HepG2 (cell line): ENCODE results near the gene DEFB121. TPM values are rescaled to one million over a fixed set of nuclear protein-coding genes. Genes with fewer than 3 reads are reported as not detected.

Experiments
- ATAC-seq: fragments of 200-7000 bp; cut with Tn5 transposase; 3 replicates; pipeline ENCODE4 v1.9.1; 2020; ENCODE audit warnings: mild to moderate bottlenecking, moderate library complexity
- BruUV-seq: library from RNA; stranded (reverse); fragments of 400-500 nt; replicated peaks from 2 replicates; lab custom pipeline; 2021; lab: Mats Ljungman, UMichigan
- CTCF ChIA-PET: fragments of 300-600 bp; formaldehyde crosslinking; extraction: SDS; loops from one replicate; lab custom pipeline; 2021; ENCODE audit warnings: low total read pairs, inconsistent platforms, low intra/inter-chr PET ratio; lab: Yijun Ruan, JAX
- POLR2A ChIA-PET: fragments of 350-600 bp; sonication (Branson Sonifier 250); formaldehyde crosslinking; loops from one replicate; lab custom pipeline; 2020; ENCODE audit warnings: antibody characterized with exemption, inconsistent platforms; lab: Yijun Ruan, JAX
- DNase-seq: peaks from one replicate; pipeline ENCODE4 v3.0.0-alpha.2; 2015; ENCODE audit warnings: low spot score
- FAIRE-seq: peaks from 3 replicates; lab custom pipeline; 2011; peaks lifted over from hg19 to GRCh38; lab: Jason Lieb, UNC
- H2AFZ ChIP-seq: one replicate; pipeline ENCODE4 v1.6.1; 2011; ENCODE audit warnings: low read length, inconsistent platforms
- H3K27ac ChIP-seq: fragments of 300-600 bp; 3 replicates; pipeline ENCODE4 v1.8.0; 2011; ENCODE audit warnings: mixed run types, mild to moderate bottlenecking, mixed read lengths, low read length, inconsistent platforms; ENCODE audit not compliant: insufficient read depth; ENCODE audit errors: extremely low read length
- H3K27me3 ChIP-seq, 2 experiments: fragments of 200-600 bp in 1 of 2; 2 replicates in 1 of 2; 3 replicates in 1 of 2; pipeline versions ENCODE4 v1.6.0 to v1.8.0; 2011; ENCODE audit warnings: low read length in 2 of 2, mild to moderate bottlenecking in 2 of 2, moderate library complexity in 2 of 2, inconsistent platforms in 1 of 2; ENCODE audit not compliant: insufficient read depth in 2 of 2, control insufficient read depth in 1 of 2
- H3K36me3 ChIP-seq, 2 experiments: fragments of 200-600 bp in 1 of 2; replicated peaks in 1 of 2; 2 replicates in 1 of 2; 3 replicates in 1 of 2; pipeline versions ENCODE4 v1.5.1 to v1.8.0; 2011; ENCODE audit warnings: low read length in 2 of 2, inconsistent platforms in 1 of 2; ENCODE audit not compliant: insufficient read depth in 2 of 2, control insufficient read depth in 1 of 2
- H3K4me1 ChIP-seq: 2 replicates; pipeline ENCODE4 v1.5.1; 2012; ENCODE audit warnings: low read length, inconsistent platforms; ENCODE audit not compliant: insufficient read depth
- H3K4me2 ChIP-seq: 2 replicates; pipeline ENCODE4 v1.6.0; 2011; ENCODE audit warnings: low read depth, low read length, inconsistent platforms
- H3K4me3 ChIP-seq, 3 experiments: fragments of 200-600 bp in 1 of 3; sonication (generic), shearing (Covaris generic) in 1 of 3; replicated peaks in 1 of 3; 2 replicates each; pipeline ENCODE4 v1.5.1; 2011 to 2016; ENCODE audit warnings: low read length in 3 of 3, inconsistent platforms in 2 of 3, low read depth in 2 of 3, mild to moderate bottlenecking in 2 of 3, control low read depth in 1 of 3, mixed read lengths in 1 of 3; ENCODE audit not compliant: insufficient read depth in 1 of 3
- H3K79me2 ChIP-seq: one replicate; pipeline ENCODE4 v1.6.1; 2011; ENCODE audit warnings: low read length, inconsistent platforms; ENCODE audit not compliant: insufficient read depth
- H3K9ac ChIP-seq: 2 replicates; pipeline ENCODE4 v1.6.0; 2011; ENCODE audit warnings: mild to moderate bottlenecking, low read depth, low read length, inconsistent platforms; ENCODE audit not compliant: insufficient read depth
- H3K9me3 ChIP-seq: 2 replicates; pipeline ENCODE4 v1.5.1; 2012; ENCODE audit warnings: mild to moderate bottlenecking, low read length
- H4K20me1 ChIP-seq: 2 replicates; pipeline ENCODE4 v1.6.0; 2011; ENCODE audit warnings: inconsistent platforms, mild to moderate bottlenecking, low read length, moderate library complexity; ENCODE audit not compliant: insufficient read depth
- FOSL2 ChIP-seq: sonication (generic); formaldehyde crosslinking; IDR thresholded peaks from 2 replicates; pipeline ENCODE4 v1.4.0; 2020; ENCODE audit warnings: missing genetic modification reagents
- HOXA9 ChIP-seq: sonication (generic); formaldehyde crosslinking; IDR thresholded peaks from 2 replicates; pipeline ENCODE4 v1.8.1; 2022; ENCODE audit warnings: missing genetic modification reagents, mild to moderate bottlenecking, moderate library complexity, borderline replicate concordance
- KMT2B ChIP-seq: IDR thresholded peaks from 2 replicates; pipeline ENCODE4 v1.6.1; 2016; ENCODE audit warnings: missing genetic modification reagents, missing compliant biosample characterization
- MATR3 ChIP-seq: sonication (generic); formaldehyde crosslinking; IDR thresholded peaks from 2 replicates; pipeline ENCODE4 v1.4.0; 2020; ENCODE audit warnings: missing genetic modification reagents
- PRPF4 ChIP-seq: fragments of 200-400 bp; formaldehyde crosslinking; IDR thresholded peaks from 2 replicates; pipeline ENCODE4 v1.6.1; 2016; ENCODE audit warnings: low read length, low read depth; ENCODE audit not compliant: poor library complexity, severe bottlenecking
- SCMH1 ChIP-seq: sonication (generic); formaldehyde crosslinking; IDR thresholded peaks from 2 replicates; pipeline ENCODE4 v1.9.0; 2021; ENCODE audit warnings: missing genetic modification reagents, mild to moderate bottlenecking, borderline replicate concordance
- ZKSCAN1 ChIP-seq: fragments of 150-350 bp; IDR thresholded peaks from 2 replicates; pipeline ENCODE4 v1.6.1; 2014; ENCODE audit warnings: low read length
- ZMYM4 ChIP-seq: sonication (generic); formaldehyde crosslinking; IDR thresholded peaks from 2 replicates; pipeline ENCODE4 v1.8.1; 2023; ENCODE audit warnings: mild to moderate bottlenecking, missing genetic modification reagents
- ZNF230 ChIP-seq: sonication (generic); formaldehyde crosslinking; IDR thresholded peaks from 2 replicates; pipeline ENCODE4 v1.4.0; 2020; ENCODE audit warnings: mild to moderate bottlenecking, missing genetic modification reagents
- ZNF383 ChIP-seq: sonication (generic); formaldehyde crosslinking; IDR thresholded peaks from 2 replicates; pipeline ENCODE4 v1.4.0; 2020; ENCODE audit warnings: missing genetic modification reagents, mild to moderate bottlenecking, borderline replicate concordance
- ZNF501 ChIP-seq: sonication (generic); formaldehyde crosslinking; IDR thresholded peaks from 2 replicates; pipeline ENCODE4 v1.5.1; 2020; ENCODE audit warnings: mild to moderate bottlenecking, moderate library complexity, missing genetic modification reagents
- ZNF510 ChIP-seq: sonication (generic); formaldehyde crosslinking; IDR thresholded peaks from 2 replicates; pipeline ENCODE4 v1.4.0; 2020; ENCODE audit warnings: low read depth, mild to moderate bottlenecking, missing genetic modification reagents
- ZNF543 ChIP-seq: sonication (generic); formaldehyde crosslinking; IDR thresholded peaks from 2 replicates; pipeline ENCODE4 v1.4.0; 2020; ENCODE audit warnings: mild to moderate bottlenecking, missing genetic modification reagents
- ZNF7 ChIP-seq: IDR thresholded peaks from 2 replicates; pipeline ENCODE4 v1.6.1; 2016; ENCODE audit warnings: missing biosample characterization, missing genetic modification reagents
- ZNF709 ChIP-seq: sonication (generic); formaldehyde crosslinking; IDR thresholded peaks from 2 replicates; pipeline ENCODE4 v1.5.0; 2020; ENCODE audit warnings: mild to moderate bottlenecking, missing genetic modification reagents
- WGBS: methylation state at CpG from one replicate; pipeline ENCODE4 v1.1.6; 2017; ENCODE audit warnings: low lambda C conversion rate; 5-methylcytosine and 5-hydroxymethylcytosine counted together
- in situ Hi-C: cut with HindIII; loops from 2 replicates; pipeline ENCODE4 v1.10.0; 2017; ENCODE audit warnings: low pct_unique_long_range_greater_than_20kb; ENCODE audit not compliant: extremely low pct_ligation_motif_present
- intact Hi-C: fragments of 100-400 bp; cut with micrococcal nuclease; formaldehyde crosslinking; loops from one replicate; pipeline ENCODE4 v1.10.0; 2022; ENCODE audit not compliant: unreplicated experiment
- polyA plus RNA-seq, 8 experiments: library from polyadenylated mRNA; depleted of rRNA in 3 of 8; stranded (reverse) in 7 of 8; unstranded in 1 of 8; fragments of >200 nt; fragmentation: Illumina TruSeq in 4 of 8; extraction: Trizol in 4 of 8; gene quantifications; 2 replicates each; pipeline versions ENCODE4 v1.2.1 to v1.2.3, GENCODE V29; 2011 to 2016; ENCODE audit warnings: low read depth in 4 of 8, missing spikeins in 1 of 8, mixed read lengths in 1 of 8; ENCODE audit not compliant: insufficient read depth in 1 of 8
- total RNA-seq, 5 experiments: library from RNA; depleted of rRNA; stranded (reverse); fragments of >200 nt; fragmentation: Illumina TruSeq; extraction: Trizol; gene quantifications; 2 replicates each; pipeline ENCODE4 v1.2.3, GENCODE V29; 2016; ENCODE audit warnings: low read depth in 1 of 5
- TF ChIP-seq, protein P1 (sequence below): sonication (generic); formaldehyde crosslinking; conservative IDR thresholded peaks from 2 replicates; pipeline ENCODE4 v1.4.0; 2020; ENCODE audit warnings: missing genetic modification reagents
- TF ChIP-seq, protein P2 (sequence below): sonication (generic); formaldehyde crosslinking; IDR thresholded peaks from 2 replicates; pipeline ENCODE4 v1.5.0; 2020; ENCODE audit warnings: mild to moderate bottlenecking, missing genetic modification reagents, borderline replicate concordance
- TF ChIP-seq, protein P3 (sequence below): sonication (generic); formaldehyde crosslinking; IDR thresholded peaks from 2 replicates; pipeline ENCODE4 v1.4.0; 2020; ENCODE audit warnings: missing genetic modification reagents

The DEFB121 gene
- total and polyA plus RNA-seq, 2 of the 13 experiments (the other 11 are each of a cell fraction or from before 2014, with no cell fraction given): not detected

DNA sequence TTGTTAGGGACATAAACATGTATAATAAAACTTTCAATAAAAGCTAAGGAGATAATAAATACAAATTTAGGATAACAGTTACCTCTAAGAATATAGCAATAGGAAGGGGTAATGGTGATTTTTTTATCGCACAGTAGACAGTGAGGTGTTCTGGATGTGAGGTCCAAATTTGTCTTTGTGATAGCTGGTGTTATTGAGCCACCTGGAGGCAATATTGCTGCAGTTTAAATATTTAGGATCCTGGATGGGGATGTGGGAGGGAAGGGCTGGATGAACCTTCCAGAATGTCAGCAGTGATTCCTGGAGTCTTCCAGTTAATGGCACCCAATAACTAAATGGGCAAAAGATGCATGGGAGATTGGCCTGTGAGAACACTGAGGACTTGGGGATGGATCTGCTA is 48.3 kb upstream of the DEFB121 start (continued):
- TF ChIP-seq, protein P1, sequence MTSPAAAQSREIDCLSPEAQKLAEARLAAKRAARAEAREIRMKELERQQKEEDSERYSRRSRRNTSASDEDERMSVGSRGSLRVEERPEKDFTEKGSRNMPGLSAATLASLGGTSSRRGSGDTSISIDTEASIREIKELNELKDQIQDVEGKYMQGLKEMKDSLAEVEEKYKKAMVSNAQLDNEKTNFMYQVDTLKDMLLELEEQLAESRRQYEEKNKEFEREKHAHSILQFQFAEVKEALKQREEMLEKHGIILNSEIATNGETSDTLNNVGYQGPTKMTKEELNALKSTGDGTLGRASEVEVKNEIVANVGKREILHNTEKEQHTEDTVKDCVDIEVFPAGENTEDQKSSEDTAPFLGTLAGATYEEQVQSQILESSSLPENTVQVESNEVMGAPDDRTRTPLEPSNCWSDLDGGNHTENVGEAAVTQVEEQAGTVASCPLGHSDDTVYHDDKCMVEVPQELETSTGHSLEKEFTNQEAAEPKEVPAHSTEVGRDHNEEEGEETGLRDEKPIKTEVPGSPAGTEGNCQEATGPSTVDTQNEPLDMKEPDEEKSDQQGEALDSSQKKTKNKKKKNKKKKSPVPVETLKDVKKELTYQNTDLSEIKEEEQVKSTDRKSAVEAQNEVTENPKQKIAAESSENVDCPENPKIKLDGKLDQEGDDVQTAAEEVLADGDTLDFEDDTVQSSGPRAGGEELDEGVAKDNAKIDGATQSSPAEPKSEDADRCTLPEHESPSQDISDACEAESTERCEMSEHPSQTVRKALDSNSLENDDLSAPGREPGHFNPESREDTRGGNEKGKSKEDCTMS (CRISPR knock-in tag): no peak
- no peak for TF ChIP-seq MATR3 (CRISPR knock-in tag)
- no peak for TF ChIP-seq HOXA9 (CRISPR knock-in tag)
- TF ChIP-seq KMT2B (CRISPR knock-in tag): no peak
- TF ChIP-seq PRPF4: no peak

DNA sequence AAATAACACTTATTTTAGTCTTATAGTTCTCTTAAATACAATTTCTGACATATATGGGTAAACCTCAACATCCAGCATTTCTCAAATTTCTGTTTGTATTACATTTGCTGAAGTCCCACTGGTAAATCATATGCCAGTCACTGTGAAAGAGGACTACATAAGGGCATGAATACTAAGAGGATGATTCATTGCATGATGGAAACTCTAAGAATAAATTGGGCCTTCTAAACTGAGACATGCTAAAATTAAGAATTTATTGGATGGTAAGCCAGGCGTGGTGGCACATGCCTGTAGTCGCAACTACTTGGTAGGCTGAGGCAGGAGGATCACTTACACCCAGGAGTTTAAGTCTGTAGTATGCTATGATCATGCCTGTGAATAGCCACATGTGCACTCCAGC is 46.6 kb upstream of the DEFB121 start:
- no peak for FAIRE-seq
- Histone ChIP-seq H3K79me2 (no peaks in the 10 kb centered on the region), H3K4me2 (no peak overlapping the region), H2AFZ (no peak overlapping the region), H3K36me3 (no peaks in the 10 kb centered on the region), H3K4me1 (peaks cover 16% of the 10 kb centered on the region), H3K27me3 (no peaks in the 10 kb centered on the region; a peak in 1 of 5 replicates), H4K20me1 (no peaks in the 10 kb centered on the region), H3K9me3 (no peaks in the 10 kb centered on the region), H3K9ac (no peak overlapping the region), H3K4me3 (no peak overlapping the region), H3K27ac (no peak overlapping the region)
- WGBS: 35% methylated on average over 2 of the region's 2 CpGs
- no peak for DNase-seq
- ATAC-seq: no peak
- in situ Hi-C loops: no loop called here
- POLR2A ChIA-PET: no interaction called here
- CTCF ChIA-PET: no interaction called here
- no TSS peak for BruUV-seq
- intact Hi-C loops: no loop called here
- TF ChIP-seq ZNF383 (CRISPR knock-in tag) (no peak), ZNF543 (CRISPR knock-in tag) (no peak), ZNF709 (CRISPR knock-in tag) (no peak), ZKSCAN1 (no peak), ZNF510 (CRISPR knock-in tag) (no peak), ZNF230 (no peak), SCMH1 (no peak), ZNF501 (CRISPR knock-in tag) (no peak), ZMYM4 (CRISPR knock-in tag) (no peak), FOSL2 (CRISPR knock-in tag) (no peak), ZNF7 (CRISPR knock-in tag) (no peak)
- TF ChIP-seq, protein P2, sequence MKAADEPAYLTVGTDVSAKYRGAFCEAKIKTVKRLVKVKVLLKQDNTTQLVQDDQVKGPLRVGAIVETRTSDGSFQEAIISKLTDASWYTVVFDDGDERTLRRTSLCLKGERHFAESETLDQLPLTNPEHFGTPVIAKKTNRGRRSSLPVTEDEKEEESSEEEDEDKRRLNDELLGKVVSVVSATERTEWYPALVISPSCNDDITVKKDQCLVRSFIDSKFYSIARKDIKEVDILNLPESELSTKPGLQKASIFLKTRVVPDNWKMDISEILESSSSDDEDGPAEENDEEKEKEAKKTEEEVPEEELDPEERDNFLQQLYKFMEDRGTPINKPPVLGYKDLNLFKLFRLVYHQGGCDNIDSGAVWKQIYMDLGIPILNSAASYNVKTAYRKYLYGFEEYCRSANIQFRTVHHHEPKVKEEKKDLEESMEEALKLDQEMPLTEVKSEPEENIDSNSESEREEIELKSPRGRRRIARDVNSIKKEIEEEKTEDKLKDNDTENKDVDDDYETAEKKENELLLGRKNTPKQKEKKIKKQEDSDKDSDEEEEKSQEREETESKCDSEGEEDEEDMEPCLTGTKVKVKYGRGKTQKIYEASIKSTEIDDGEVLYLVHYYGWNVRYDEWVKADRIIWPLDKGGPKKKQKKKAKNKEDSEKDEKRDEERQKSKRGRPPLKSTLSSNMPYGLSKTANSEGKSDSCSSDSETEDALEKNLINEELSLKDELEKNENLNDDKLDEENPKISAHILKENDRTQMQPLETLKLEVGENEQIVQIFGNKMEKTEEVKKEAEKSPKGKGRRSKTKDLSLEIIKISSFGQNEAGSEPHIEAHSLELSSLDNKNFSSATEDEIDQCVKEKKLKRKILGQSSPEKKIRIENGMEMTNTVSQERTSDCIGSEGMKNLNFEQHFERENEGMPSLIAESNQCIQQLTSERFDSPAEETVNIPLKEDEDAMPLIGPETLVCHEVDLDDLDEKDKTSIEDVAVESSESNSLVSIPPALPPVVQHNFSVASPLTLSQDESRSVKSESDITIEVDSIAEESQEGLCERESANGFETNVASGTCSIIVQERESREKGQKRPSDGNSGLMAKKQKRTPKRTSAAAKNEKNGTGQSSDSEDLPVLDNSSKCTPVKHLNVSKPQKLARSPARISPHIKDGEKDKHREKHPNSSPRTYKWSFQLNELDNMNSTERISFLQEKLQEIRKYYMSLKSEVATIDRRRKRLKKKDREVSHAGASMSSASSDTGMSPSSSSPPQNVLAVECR (CRISPR knock-in tag): no peak
- TF ChIP-seq, protein P3, sequence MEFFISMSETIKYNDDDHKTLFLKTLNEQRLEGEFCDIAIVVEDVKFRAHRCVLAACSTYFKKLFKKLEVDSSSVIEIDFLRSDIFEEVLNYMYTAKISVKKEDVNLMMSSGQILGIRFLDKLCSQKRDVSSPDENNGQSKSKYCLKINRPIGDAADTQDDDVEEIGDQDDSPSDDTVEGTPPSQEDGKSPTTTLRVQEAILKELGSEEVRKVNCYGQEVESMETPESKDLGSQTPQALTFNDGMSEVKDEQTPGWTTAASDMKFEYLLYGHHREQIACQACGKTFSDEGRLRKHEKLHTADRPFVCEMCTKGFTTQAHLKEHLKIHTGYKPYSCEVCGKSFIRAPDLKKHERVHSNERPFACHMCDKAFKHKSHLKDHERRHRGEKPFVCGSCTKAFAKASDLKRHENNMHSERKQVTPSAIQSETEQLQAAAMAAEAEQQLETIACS: no peak
